HepG2 (cell line): Measurements from ENCODE around the gene STK4. TPM values are rescaled to one million over a fixed set of nuclear protein-coding genes. Genes with fewer than 3 reads are reported as not detected.

Source experiments
- BORCS8-MEF2B ChIP-seq: sonication (generic); formaldehyde crosslinking; IDR thresholded peaks from 2 replicates; pipeline ENCODE4 v1.8.0; 2022; ENCODE audit warnings: mild to moderate bottlenecking, missing genetic modification reagents
- GFI1 ChIP-seq: sonication (generic); formaldehyde crosslinking; IDR thresholded peaks from 2 replicates; pipeline ENCODE4 v1.5.0; 2020; ENCODE audit warnings: missing genetic modification reagents, mild to moderate bottlenecking, borderline replicate concordance
- MXI1 ChIP-seq: IDR thresholded peaks from 3 replicates; pipeline ENCODE4 v1.6.1; 2012; ENCODE audit warnings: low read depth, low read length, inconsistent platforms, borderline replicate concordance
- NR1H2 ChIP-seq: sonication (generic); formaldehyde crosslinking; IDR thresholded peaks from 2 replicates; pipeline ENCODE4 v1.8.1; 2022; ENCODE audit warnings: low read depth, missing genetic modification reagents, borderline replicate concordance
- PHF21A ChIP-seq: sonication (generic); formaldehyde crosslinking; IDR thresholded peaks from 2 replicates; pipeline ENCODE4 v1.5.0; 2020; ENCODE audit warnings: mild to moderate bottlenecking, missing genetic modification reagents
- TBX3 ChIP-seq: fragments of 450-650 bp; IDR thresholded peaks from 2 replicates; pipeline ENCODE4 v1.6.1; 2017; ENCODE audit warnings: antibody characterized with exemption, mild to moderate bottlenecking, inconsistent platforms, borderline replicate concordance
- THAP7 ChIP-seq: sonication (generic); formaldehyde crosslinking; IDR thresholded peaks from 2 replicates; pipeline ENCODE4 v1.8.1; 2023; ENCODE audit warnings: mild to moderate bottlenecking, missing genetic modification reagents
- ZNF232 ChIP-seq: sonication (generic); formaldehyde crosslinking; IDR thresholded peaks from 2 replicates; pipeline ENCODE4 v1.4.0; 2020; ENCODE audit warnings: missing genetic modification reagents, borderline replicate concordance
- ZNF333 ChIP-seq: sonication (generic); formaldehyde crosslinking; IDR thresholded peaks from 2 replicates; pipeline ENCODE4 v1.4.0; 2020; ENCODE audit warnings: mild to moderate bottlenecking, missing genetic modification reagents, borderline replicate concordance
- ZNF557 ChIP-seq: sonication (generic); formaldehyde crosslinking; IDR thresholded peaks from 2 replicates; pipeline ENCODE4 v1.4.0; 2020; ENCODE audit warnings: missing genetic modification reagents
- ZNF609 ChIP-seq: sonication (generic); formaldehyde crosslinking; IDR thresholded peaks from 2 replicates; pipeline ENCODE4 v1.4.0; 2020; ENCODE audit warnings: mild to moderate bottlenecking, missing genetic modification reagents, borderline replicate concordance
- polyA plus RNA-seq, 8 experiments: library from polyadenylated mRNA; depleted of rRNA in 3 of 8; stranded (reverse) in 7 of 8; unstranded in 1 of 8; fragments of >200 nt; fragmentation: Illumina TruSeq in 4 of 8; extraction: Trizol in 4 of 8; gene quantifications; 2 replicates each; pipeline versions ENCODE4 v1.2.1 to v1.2.3, GENCODE V29; 2011 to 2016; ENCODE audit warnings: low read depth in 4 of 8, missing spikeins in 1 of 8, mixed read lengths in 1 of 8; ENCODE audit not compliant: insufficient read depth in 1 of 8
- total RNA-seq, 5 experiments: library from RNA; depleted of rRNA; stranded (reverse); fragments of >200 nt; fragmentation: Illumina TruSeq; extraction: Trizol; gene quantifications; 2 replicates each; pipeline ENCODE4 v1.2.3, GENCODE V29; 2016; ENCODE audit warnings: low read depth in 1 of 5
- TF ChIP-seq, protein P1 (sequence below): sonication (generic); formaldehyde crosslinking; conservative IDR thresholded peaks from 2 replicates; pipeline ENCODE4 v1.8.0; 2022; ENCODE audit warnings: low read depth, missing genetic modification reagents
- TF ChIP-seq, protein P2 (sequence below): sonication (generic); formaldehyde crosslinking; IDR thresholded peaks from 2 replicates; pipeline ENCODE4 v1.5.0; 2020; ENCODE audit warnings: missing genetic modification reagents

STK4 gene
- total and polyA plus RNA-seq, 2 of the 13 experiments (the other 11 are each of a cell fraction or from before 2014, with no cell fraction given): 25.6 to 38.3 TPM

- peak; percentile 92 for TF ChIP-seq PHF21A (CRISPR knock-in tag)
- TF ChIP-seq, protein P1, sequence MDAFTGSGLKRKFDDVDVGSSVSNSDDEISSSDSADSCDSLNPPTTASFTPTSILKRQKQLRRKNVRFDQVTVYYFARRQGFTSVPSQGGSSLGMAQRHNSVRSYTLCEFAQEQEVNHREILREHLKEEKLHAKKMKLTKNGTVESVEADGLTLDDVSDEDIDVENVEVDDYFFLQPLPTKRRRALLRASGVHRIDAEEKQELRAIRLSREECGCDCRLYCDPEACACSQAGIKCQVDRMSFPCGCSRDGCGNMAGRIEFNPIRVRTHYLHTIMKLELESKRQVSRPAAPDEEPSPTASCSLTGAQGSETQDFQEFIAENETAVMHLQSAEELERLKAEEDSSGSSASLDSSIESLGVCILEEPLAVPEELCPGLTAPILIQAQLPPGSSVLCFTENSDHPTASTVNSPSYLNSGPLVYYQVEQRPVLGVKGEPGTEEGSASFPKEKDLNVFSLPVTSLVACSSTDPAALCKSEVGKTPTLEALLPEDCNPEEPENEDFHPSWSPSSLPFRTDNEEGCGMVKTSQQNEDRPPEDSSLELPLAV (CRISPR knock-in tag): no peak
- peak; percentile 90; the same call in 1 of the 2 replicates for TF ChIP-seq ZNF557 (CRISPR knock-in tag)
- TF ChIP-seq BORCS8-MEF2B (CRISPR knock-in tag): peak; percentile 97
- peak; percentile 50; the same call in 1 of the 2 replicates for TF ChIP-seq GFI1 (CRISPR knock-in tag)
- peak; percentile 88; the same call in 1 of the 2 replicates for TF ChIP-seq THAP7 (CRISPR knock-in tag)
- 0 out of 2 replicates have a peak, but pooled peaks have one; percentile 16 for TF ChIP-seq TBX3
- TF ChIP-seq, protein P2, sequence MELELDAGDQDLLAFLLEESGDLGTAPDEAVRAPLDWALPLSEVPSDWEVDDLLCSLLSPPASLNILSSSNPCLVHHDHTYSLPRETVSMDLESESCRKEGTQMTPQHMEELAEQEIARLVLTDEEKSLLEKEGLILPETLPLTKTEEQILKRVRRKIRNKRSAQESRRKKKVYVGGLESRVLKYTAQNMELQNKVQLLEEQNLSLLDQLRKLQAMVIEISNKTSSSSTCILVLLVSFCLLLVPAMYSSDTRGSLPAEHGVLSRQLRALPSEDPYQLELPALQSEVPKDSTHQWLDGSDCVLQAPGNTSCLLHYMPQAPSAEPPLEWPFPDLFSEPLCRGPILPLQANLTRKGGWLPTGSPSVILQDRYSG (CRISPR knock-in tag): no peak; the same call in 1 of the 2 replicates
- no peak for TF ChIP-seq NR1H2 (CRISPR knock-in tag)
- peak; percentile 97; the same call in 2 of the 3 replicates for TF ChIP-seq MXI1
- peak; percentile 98; the same call in 1 of the 2 replicates for TF ChIP-seq ZNF333 (CRISPR knock-in tag)
- peak; percentile 83 for TF ChIP-seq ZNF609 (CRISPR knock-in tag)
- TF ChIP-seq ZNF232: peak; percentile 80; the same call in 1 of the 2 replicates
These were observed at the start of gene STK4 (continued) for GRCh38 chr20:44966030-44966961.
